GM23248 (cell line): ENCODE results near the gene ZBTB46. TPM values are rescaled to one million over a fixed set of nuclear protein-coding genes. Genes with fewer than 3 reads are reported as not detected.

Experiments
- DNase-seq: peaks from one replicate; pipeline ENCODE4 v3.0.0-alpha.2; 2015
- H2AFZ ChIP-seq: fragments of 200-600 bp; sonication (generic); 2 replicates; pipeline ENCODE4 v1.6.1; 2016; ENCODE audit warnings: antibody characterized with exemption
- H3F3A ChIP-seq: fragments of 200-600 bp; sonication (generic); 2 replicates; pipeline ENCODE4 v1.6.1; 2016; ENCODE audit warnings: mild to moderate bottlenecking, antibody characterized with exemption, mixed run types; ENCODE audit not compliant: insufficient read depth
- H3K27ac ChIP-seq: fragments of 200-600 bp; sonication (generic); 2 replicates; pipeline ENCODE4 v1.5.1; 2016; ENCODE audit warnings: mild to moderate bottlenecking
- H3K27me3 ChIP-seq: fragments of 200-600 bp; sonication (generic); replicated peaks from 2 replicates; pipeline ENCODE4 v1.6.1; 2016; ENCODE audit warnings: mild to moderate bottlenecking; ENCODE audit not compliant: insufficient read depth
- H3K36me3 ChIP-seq: fragments of 200-600 bp; sonication (generic); 2 replicates; pipeline ENCODE4 v1.6.1; 2016; ENCODE audit warnings: low read depth, mild to moderate bottlenecking
- H3K4me1 ChIP-seq: fragments of 200-600 bp; sonication (generic); 2 replicates; pipeline ENCODE4 v1.6.1; 2016; ENCODE audit warnings: mild to moderate bottlenecking; ENCODE audit not compliant: insufficient read depth
- H3K4me2 ChIP-seq: fragments of 200-600 bp; sonication (generic); one replicate; pipeline ENCODE4 v1.6.1; 2016; ENCODE audit warnings: mild to moderate bottlenecking; ENCODE audit not compliant: unreplicated experiment
- H3K4me3 ChIP-seq: fragments of 200-600 bp; sonication (generic); 2 replicates; pipeline ENCODE4 v1.5.1; 2016; ENCODE audit warnings: mild to moderate bottlenecking
- H3K79me2 ChIP-seq: fragments of 200-600 bp; sonication (generic); 2 replicates; pipeline ENCODE4 v1.6.1; 2016; ENCODE audit warnings: mild to moderate bottlenecking; ENCODE audit not compliant: insufficient read depth
- H3K9ac ChIP-seq: fragments of 200-600 bp; sonication (generic); 2 replicates; pipeline ENCODE4 v1.6.1; 2016; ENCODE audit warnings: mild to moderate bottlenecking
- H3K9me2 ChIP-seq: fragments of 200-600 bp; sonication (generic); 2 replicates; pipeline ENCODE4 v1.6.1; 2016; ENCODE audit warnings: mixed run types, mild to moderate bottlenecking, moderate library complexity; ENCODE audit not compliant: insufficient read depth
- H3K9me3 ChIP-seq: fragments of 200-600 bp; sonication (generic); one replicate; pipeline ENCODE4 v1.6.1; 2017; ENCODE audit warnings: low read depth
- H4K20me1 ChIP-seq: fragments of 200-600 bp; sonication (generic); 2 replicates; pipeline ENCODE4 v1.6.0; 2016; ENCODE audit not compliant: insufficient read depth
- EZH2 ChIP-seq: fragments of 200-600 bp; sonication (generic); IDR thresholded peaks from 2 replicates; pipeline ENCODE4 v1.6.1; 2018; ENCODE audit warnings: antibody characterized with exemption, mild to moderate bottlenecking; ENCODE audit not compliant: insufficient read depth, poor library complexity, severe bottlenecking
- EZH2phosphoT487 ChIP-seq: fragments of 200-600 bp; sonication (generic); IDR thresholded peaks from 2 replicates; pipeline ENCODE4 v1.6.1; 2018; ENCODE audit warnings: antibody characterized with exemption, moderate library complexity, mild to moderate bottlenecking, low read depth; ENCODE audit not compliant: insufficient read depth
- WGBS, 2 experiments: methylation state at CpG; one replicate each; pipeline ENCODE4 v1.1.6; 2015 to 2017; ENCODE audit warnings: low lambda C conversion rate in 2 of 2, low coverage in 1 of 2; ENCODE audit errors: missing lambda C conversion rate in 2 of 2; 5-methylcytosine and 5-hydroxymethylcytosine counted together
- in situ Hi-C: fragments of 300-500 bp; cut with MboI; formaldehyde crosslinking; loops from 2 replicates; pipeline ENCODE4 v1.15.0; 2020
- polyA plus RNA-seq: library from polyadenylated mRNA; unstranded; fragments of >200 nt; fragmentation: Nextera tagmentation; extraction: Ambion mirVana; gene quantifications from 2 replicates; pipeline ENCODE4 v1.2.1, GENCODE V29; 2016
- total RNA-seq: library from RNA; depleted of rRNA; stranded (reverse); fragments of >200 nt; shearing (Covaris generic); gene quantifications from 2 replicates; pipeline ENCODE4 v1.2.3, GENCODE V29; 2014

Gene ZBTB46
- total and polyA plus RNA-seq, 2 experiments from 2014 or later = 0.33 to 1.9 TPM

- DNase-seq = no peak
- Histone ChIP-seq H3F3A (no peaks in the 10 kb centered on the region), H2AFZ (no peak overlapping the region), H3K4me2 (no peak overlapping the region), H3K4me1 (peaks cover 6% of the 10 kb centered on the region; the same call in 1 of the 2 replicates), H3K36me3 (peaks cover 46% of the 10 kb centered on the region), H4K20me1 (no peaks in the 10 kb centered on the region), H3K9me3 (no peaks in the 10 kb centered on the region), H3K4me3 (no peak overlapping the region), H3K9ac (no peak overlapping the region), H3K27me3 (no peaks in the 10 kb centered on the region), H3K79me2 (peaks cover 99% of the 10 kb centered on the region), H3K9me2 (no peaks in the 10 kb centered on the region), H3K27ac (no peak overlapping the region)
- 93 to 100% methylated on average over 1 of the region's 1 CpG for WGBS, 2 experiments
- TF ChIP-seq EZH2phosphoT487 = no peak
- in situ Hi-C loops = no loop called here
Observed at GRCh38 chr20:63712191-63712590, 118.9 kb downstream of the ZBTB46 start.

GRCh38 chr20:63711085-63711645 is 119.9 kb downstream of the ZBTB46 start:
- DNase-seq = no peak
- H3K27me3 ChIP-seq = no peaks in the 10 kb centered on the region
- peaks cover 12% of the 10 kb centered on the region; the same call in 1 of the 2 replicates for H3K4me1 ChIP-seq
- no peaks in the 10 kb centered on the region for H4K20me1 ChIP-seq
- H3K4me3 ChIP-seq = no peak overlapping the region
- TF ChIP-seq EZH2phosphoT487 (no peak), EZH2 (no peak)
- in situ Hi-C loops = no loop called here
- no peak overlapping the region for H3K4me2 ChIP-seq
- no peaks in the 10 kb centered on the region for H3K9me3 ChIP-seq
- H3K9me2 ChIP-seq = no peaks in the 10 kb centered on the region
- peaks cover 46% of the 10 kb centered on the region for H3K36me3 ChIP-seq
- H3F3A ChIP-seq = no peaks in the 10 kb centered on the region
- 80 to 86% methylated on average over 12 of the region's 12 CpGs for WGBS, 2 experiments
- H3K27ac ChIP-seq = no peak overlapping the region
- H3K79me2 ChIP-seq = peaks cover 99% of the 10 kb centered on the region
- no peak overlapping the region for H3K9ac ChIP-seq
- no peak overlapping the region for H2AFZ ChIP-seq

DNA sequence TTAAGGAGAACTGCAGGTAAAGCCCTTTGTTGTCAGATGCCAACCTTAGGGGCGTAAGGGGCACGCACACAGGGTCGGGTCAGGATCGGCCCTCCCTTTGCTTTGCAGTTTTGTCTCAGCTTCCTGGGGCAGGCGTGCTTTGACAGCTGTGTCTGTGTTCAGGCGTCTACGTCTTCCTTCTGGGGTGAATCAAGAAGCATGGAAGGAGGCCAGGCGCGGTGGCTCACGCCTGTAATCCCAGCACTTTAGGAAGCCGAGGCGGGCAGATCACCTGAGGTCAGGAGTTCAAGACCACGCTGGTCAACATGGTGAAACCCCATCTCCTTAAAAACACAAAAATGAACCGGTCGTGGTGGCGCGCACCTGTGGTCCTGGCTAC is 121.9 kb downstream of the ZBTB46 start:
- TF ChIP-seq EZH2phosphoT487 (no peak), EZH2 (no peak)
- Histone ChIP-seq H3K4me3 (peak overlapping the region; percentile 80), H3K9me3 (no peaks in the 10 kb centered on the region), H3K4me1 (peaks cover 17% of the 10 kb centered on the region; the same call in 1 of the 2 replicates), H3K4me2 (peak overlapping the region; percentile 87), H4K20me1 (no peaks in the 10 kb centered on the region), H3K36me3 (peaks cover 34% of the 10 kb centered on the region), H3K79me2 (peaks cover 99% of the 10 kb centered on the region), H3K27ac (no peak overlapping the region), H3K27me3 (no peaks in the 10 kb centered on the region), H2AFZ (no peak overlapping the region), H3K9me2 (no peaks in the 10 kb centered on the region), H3F3A (no peaks in the 10 kb centered on the region), H3K9ac (peak overlapping the region; percentile 86; the same call in 1 of the 2 replicates)
- in situ Hi-C loops = no loop called here
- DNase-seq = no peak
- WGBS, 2 experiments = 90 to 94% methylated on average over 16 to 17 of the region's 17 CpGs

DNA sequence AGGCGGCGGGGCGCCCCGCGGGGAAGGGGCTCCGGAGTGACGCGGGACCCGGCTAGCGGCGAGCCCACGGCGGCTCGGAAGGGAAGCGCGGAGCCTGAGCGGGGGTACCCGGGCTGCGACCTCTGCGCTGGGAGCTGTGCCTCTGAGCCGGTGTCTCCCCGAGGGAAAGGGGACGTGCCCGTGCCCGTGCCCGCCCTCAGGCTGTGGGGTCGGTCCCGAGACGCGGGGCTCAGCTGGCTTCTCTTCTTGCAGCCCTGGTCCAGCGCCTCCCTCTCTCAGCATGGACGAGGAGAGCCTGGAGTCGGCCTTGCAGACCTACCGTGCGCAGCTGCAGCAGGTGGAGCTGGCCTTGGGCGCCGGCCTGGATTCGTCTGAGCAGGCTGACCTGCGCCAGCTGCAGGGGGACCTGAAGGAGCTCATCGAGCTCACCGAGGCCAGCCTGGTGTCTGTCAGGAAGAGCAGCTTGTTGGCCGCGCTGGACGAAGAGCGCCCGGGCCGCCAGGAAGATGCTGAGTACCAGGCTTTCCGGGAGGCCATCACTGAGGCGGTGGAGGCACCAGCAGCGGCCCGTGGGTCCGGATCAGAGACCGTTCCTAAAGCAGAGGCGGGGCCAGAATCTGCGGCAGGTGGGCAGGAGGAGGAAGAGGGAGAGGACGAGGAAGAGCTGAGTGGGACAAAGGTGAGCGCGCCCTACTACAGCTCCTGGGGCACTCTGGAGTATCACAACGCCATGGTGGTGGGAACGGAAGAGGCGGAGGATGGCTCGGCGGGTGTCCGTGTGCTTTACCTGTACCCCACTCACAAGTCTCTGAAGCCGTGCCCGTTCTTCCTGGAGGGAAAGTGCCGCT is 122.5 kb downstream of the ZBTB46 start:
- H3K4me1 ChIP-seq = peaks cover 17% of the 10 kb centered on the region; the same call in 1 of the 2 replicates
- DNase-seq = peak; percentile 56
- in situ Hi-C loops = no loop called here
- peaks cover 32% of the 10 kb centered on the region for H3K36me3 ChIP-seq
- peaks cover 94% of the 10 kb centered on the region for H3K79me2 ChIP-seq
- 36 to 49% methylated on average over 32 to 43 of the region's 67 CpGs for WGBS, 2 experiments
- no peaks in the 10 kb centered on the region for H3K9me3 ChIP-seq
- no peaks in the 10 kb centered on the region for H4K20me1 ChIP-seq
- H3K9me2 ChIP-seq = no peaks in the 10 kb centered on the region
- H3K27ac ChIP-seq = peak overlapping the region; percentile 65; the same call in 1 of the 2 replicates
- peak overlapping the region; percentile 80 for H3K4me3 ChIP-seq
- peak overlapping the region; percentile 87 for H3K4me2 ChIP-seq
- H3K27me3 ChIP-seq = no peaks in the 10 kb centered on the region
- H2AFZ ChIP-seq = no peak overlapping the region
- H3K9ac ChIP-seq = peak overlapping the region; percentile 86
- TF ChIP-seq EZH2phosphoT487 = no peak
- no peaks in the 10 kb centered on the region for H3F3A ChIP-seq
